ENCODE measurements around the gene SI.
"Not testable (repeated sequence)": the region's sequence is repeated elsewhere in the genome, so short reads cannot be mapped to it uniquely, and the experiment has no call there.

Gene SI

DNA sequence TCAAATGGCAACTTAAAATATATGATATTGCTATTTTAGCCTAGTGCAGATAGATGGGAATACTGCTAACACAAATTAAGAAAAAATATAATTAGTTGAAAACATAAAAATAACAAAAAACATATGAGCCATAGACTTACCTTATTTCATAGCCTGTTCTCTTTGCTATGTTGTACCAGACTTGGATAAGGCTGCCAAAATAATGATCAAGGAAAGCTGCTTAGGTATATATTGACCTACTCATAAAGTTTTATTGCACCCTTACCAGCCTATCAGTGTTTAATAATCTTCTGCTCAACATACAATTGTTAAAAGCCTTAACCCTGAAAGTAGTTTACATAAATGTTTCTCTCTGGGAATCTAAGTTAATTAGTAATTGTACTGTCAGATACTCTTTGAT, at the start of gene SI:
TSS of gene SI (minus strand) at position 204 of the 400 bp plus-strand sequence. CDS start 2,484 bp downstream, outside the sequence.
- no peak for DNase-seq (ENCODE audit: low read depth in 2 of 2)

DNA sequence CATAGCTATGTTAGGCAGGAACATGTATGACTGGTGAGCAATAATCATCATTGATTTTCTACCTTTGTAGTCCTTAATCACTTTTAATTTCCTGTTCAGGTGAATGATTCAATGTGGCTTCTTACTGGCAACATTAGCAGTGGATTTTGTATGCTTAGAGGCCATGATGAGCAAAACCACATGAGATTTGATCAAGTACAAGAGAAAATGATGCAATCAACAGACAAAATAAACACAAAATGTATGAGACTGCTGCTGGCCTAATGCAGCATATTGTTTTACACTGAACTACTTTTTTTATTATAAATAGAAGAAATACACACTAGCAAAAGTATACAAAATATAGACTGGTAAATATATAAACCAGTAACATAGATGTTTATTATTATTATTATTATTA, 47.5 kb upstream of the SI start:
- no peak for DNase-seq (ENCODE audit: low read depth in 2 of 2)

DNA sequence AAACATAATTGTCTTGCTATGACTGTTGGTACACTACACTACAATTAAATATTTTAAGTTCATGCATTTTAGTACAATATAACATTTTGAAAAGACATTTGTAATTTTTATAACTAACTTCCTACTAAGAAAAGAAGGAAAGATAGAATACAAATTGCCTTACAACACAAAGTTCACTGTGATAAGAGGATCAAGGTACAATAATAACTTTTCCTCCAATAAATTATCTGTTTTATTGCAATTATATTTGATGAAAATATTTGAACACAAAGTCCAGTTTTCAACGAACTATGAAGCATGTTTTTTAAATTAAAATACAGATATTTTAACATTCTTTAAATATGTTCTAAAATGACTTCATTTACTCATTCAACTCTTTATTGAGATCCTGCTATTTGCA, 33.1 kb upstream of the SI start:
- DNase-seq (ENCODE audit: low read depth in 2 of 2): no peak

DNA sequence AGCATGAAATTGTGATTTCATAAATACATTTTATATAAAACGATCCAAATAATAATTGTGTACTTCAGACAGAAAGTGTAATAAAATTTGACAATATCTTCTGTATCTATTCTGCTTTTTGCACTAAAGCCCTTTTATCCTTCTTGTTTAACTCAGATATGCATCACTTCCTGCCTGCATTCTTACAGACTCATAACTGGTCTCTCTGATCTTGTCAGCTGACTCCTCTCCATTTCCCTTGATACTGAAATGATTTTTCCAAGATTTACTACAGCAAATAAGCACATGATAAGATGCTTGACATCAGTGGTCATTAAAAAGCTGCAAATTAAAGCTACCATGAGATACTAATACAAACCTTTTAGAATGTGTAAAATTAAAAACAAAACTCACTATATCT, 25.3 kb upstream of the SI start:
- no peak for DNase-seq (ENCODE audit: low read depth in 2 of 2)

DNA sequence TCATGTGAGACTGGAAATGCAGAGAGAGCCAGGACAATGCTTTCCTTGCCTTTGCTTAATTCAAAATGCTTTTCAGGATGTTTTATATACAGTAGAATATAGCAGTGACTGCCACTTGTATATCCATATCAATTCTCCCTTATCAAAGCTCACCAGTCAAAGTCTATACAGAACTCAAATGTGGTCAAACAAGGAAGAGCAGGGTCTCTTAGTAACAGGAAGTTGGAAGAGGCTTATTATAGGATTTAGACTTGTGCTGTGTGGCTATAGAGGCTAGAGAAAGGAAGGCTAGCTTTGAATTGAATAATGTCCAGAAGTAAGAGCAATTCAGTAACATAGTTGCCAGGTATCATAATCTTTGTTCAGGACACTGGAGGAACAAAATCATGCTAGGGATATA, 4.4 kb upstream of the SI start:
- no peak for DNase-seq (ENCODE audit: low read depth in 2 of 2)

DNA sequence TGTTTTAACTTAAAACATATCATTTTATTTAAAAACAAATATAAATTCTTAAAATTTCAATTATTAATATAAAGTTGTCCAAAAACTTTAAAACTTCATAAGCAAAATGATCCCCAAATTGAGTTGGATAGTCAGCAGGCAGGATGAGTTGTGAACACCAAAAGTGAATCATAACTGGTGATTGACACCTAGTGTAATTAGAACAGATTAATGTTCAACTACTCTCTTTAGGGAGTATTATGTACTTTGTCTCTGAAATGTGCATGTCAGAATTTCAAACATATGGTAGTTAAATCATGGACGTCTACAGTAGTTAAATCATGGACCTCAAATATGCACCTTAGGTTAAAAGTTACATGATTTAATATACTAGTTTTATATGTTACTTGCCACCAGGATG, 2.9 kb upstream of the SI start:
- DNase-seq (ENCODE audit: low read depth in 2 of 2): no peak

DNA sequence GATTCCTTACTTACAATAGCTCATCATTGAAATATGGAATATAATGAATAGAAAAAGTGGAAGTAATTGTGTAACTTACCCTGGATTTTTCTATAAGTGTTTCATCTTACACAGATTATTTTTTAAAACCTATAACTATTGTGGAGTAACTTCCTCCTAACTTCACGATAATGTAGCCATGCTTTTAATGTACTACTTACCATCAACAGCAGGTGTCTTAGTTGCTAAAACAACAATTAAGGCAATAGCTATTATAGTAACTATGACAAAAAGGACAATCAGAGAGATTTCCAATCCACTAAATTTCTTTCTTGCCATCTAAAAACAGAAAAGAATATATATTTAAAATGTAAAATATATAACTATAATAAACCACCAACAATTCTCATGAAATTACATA, 2.6 kb downstream of the SI start:
- DNase-seq (ENCODE audit: low read depth in 2 of 2): no peak

DNA sequence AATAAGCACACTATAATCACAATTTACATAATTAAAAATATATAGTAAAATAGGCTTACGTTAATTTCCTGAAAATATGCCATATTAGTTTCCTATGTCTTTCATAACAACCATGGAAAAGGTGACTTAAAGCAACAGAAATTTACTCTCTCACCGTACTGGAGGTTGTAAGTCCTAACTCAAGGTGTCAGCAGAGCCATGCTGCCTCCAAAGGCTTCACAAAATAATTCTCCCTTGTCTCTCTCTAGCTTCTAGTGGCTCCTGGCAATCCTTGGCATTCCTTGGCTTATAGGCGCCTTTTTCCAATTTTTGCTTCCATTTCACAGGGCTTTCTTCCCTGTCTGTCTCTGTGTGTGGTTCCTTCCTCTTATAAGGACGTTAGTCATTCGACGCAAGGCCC, 7.6 kb downstream of the SI start:
- DNase-seq (ENCODE audit: low read depth in 2 of 2): no peak

DNA sequence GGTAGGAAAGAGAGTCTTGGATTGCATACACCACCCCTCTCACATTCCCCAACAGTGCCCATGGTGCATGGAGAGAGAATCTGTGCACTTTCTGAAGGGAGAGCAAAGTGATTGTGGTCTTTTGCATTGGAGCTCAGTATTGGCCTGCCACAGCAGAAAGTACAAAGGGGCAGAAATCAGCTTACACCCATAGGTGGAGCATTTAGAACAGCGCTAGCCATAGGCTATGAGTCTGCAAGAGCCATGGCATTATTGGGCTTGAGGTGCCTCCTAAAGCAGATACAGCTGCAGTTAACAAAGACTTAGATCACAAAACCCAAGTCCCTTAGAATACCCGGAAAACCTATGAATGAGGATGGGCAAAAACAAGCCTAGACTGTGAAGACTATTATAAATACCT, 21.8 kb downstream of the SI start:
- no peak for DNase-seq (ENCODE audit: low read depth in 2 of 2)

DNA sequence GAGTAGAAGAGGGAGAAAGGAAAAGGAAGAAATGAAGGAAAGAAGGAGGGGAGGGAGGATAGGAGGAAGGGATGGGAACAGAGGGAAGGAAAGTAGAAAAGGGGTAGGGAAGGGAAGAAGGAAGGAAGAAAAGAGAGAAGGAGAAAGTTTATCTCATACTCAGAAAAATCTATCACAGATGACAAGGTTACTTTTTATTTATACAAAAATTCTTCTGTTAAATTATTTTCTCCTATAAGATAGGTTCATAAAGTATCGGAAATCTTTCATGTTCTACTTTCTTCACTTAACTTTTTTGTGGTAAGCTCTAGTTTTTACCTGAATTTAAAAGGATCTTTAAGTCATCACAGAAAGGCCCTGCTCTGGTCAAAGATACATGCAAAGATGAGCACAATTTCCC, 38.1 kb downstream of the SI start:
- DNase-seq (ENCODE audit: low read depth in 2 of 2): no peak

DNA sequence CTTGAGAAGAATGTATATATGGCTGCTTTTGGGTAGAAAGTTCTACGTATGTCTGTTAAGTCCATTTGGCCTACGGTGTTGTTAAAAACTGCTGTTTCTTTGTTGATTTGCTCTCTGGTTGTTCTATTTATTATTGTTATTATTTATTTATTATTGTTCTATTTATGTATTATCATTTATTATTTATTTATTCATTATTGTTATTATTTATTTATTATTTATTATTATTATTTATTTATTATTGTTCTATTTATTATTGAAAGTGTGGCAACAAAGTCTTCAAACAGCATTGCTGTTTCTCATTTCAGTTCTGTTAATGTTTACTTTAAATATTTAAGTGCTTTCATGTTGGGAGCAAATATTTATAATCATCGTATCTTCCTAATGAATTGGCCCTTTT, 66.7 kb downstream of the SI start:
- DNase-seq (ENCODE audit: low read depth in 2 of 2): no peak

DNA sequence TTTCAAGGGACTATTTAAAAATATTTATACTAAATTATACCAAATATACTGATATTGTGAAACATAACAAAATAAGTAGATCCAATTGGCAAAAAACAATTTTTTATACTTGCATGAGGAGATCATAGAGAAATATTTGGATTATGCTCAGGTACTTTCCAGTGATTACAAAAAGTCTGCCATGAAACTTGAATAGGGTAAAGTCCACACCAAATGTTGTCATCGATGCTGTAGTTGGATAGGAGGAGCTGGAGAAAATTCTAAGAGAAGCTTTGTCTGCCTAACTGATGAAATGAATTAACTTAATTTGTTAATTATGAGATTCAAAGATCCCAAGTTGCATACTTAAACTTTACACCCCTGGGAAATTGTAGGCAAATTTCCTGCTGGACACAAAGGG, 93.3 kb downstream of the SI start:
- no peak for DNase-seq (ENCODE audit: low read depth in 2 of 2)

DNA sequence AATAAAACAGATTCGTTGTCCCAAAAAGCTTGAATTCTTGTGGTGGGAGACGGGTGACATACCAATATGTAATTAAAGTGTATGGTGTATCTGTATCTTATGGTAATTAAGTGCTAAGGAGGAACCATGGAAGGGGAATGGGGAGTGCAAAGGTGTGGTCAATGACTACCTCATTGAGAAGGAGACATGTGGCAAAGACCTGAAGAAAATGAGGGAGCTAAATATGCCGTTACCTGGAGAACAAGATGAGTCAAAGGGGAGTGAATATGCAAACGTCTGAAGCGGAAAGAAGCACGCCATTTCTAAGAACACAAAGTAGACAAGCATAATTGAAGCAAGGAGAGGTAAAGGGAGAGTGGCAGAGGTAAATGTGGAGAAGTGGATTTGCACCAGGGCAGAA, 115.7 kb downstream of the SI start:
- DNase-seq (ENCODE audit: low read depth in 2 of 2): no peak

DNA sequence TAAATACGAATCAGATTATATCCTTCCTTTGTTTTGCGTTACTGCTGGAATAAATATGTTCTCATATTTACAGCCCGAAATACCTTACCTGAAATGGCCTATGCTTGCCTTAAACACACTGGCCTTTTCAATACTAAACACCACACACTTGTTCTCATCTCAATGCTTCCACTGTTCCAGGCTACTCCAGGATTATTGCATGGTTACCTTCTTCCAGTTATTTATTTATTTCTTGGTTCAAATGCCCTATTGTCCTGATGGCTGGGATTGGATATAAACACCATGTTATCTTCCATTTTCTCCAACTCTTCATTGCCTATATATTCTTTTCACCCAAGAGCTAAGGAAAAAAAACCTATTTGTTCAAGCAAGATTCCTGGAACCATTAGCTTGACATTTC, 125.3 kb downstream of the SI start:
- no peak for DNase-seq (ENCODE audit: low read depth in 2 of 2)

DNA sequence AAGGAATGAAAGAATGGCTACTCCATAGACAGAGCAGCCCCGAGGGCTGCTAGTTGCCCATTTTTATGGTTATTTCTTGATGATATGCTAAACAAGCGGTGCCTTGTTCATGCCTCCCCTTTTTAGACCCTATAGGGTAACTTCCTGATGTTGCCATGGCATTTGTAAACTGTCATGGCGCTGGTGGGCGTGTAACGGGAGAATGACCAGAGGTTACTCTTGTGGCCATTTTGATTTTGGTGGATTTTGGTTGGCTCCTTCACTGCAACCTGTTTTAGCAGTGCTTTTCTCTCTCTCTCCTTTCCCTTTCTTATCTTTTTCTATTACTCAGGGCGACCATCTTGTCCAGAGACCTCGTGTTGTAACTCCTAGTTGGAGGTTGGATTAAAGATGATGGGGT, 126.9 kb downstream of the SI start:
- not testable (repeated sequence) for DNase-seq (ENCODE audit: low read depth in 2 of 2)

DNA sequence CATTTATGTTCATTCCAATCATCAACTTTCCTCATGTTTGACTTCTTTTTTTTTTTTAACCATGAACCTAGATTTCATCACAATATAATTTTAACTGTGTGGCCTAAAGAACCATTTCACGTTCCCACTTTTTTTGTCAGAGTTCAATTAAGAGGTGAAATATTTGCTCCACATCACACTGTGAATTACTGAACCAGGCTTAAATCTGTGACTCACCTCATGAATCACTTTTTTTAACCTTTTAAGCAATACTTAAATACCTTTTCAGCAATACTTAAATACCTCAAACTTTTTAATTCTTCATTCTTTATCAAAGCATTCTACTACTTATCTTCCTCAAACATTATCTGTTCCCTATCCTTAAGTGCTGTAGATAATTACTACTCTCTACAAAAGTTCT, 137.6 kb downstream of the SI start:
- no peak for DNase-seq (ENCODE audit: low read depth in 2 of 2)

DNA sequence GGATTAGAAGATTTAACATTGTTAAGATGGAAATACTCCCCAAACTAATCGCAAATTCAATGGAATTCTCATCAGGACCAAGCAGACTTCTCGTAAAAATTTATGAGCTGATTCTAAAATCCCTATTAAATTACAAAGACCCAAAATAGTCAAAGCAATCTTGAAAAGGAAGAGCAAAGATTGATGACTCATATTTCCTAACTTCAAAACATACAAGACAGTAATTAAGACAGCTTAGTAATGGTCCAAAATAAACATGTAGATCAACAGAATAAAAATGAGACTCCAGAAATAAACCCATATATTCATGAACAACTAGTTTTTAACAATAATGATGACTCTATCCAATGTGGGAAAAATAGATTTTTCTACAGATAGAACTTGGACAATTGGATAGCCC, 148.7 kb downstream of the SI start:
- DNase-seq (ENCODE audit: low read depth in 2 of 2): no peak

Data from stimulated activated CD8-positive, alpha-beta memory T cell treated with anti-CD3 and anti-CD28 coated beads, Interleukin-2, amount 100 ng/mL, for 48 hours (primary cell).